Upper lobe of left lung (tissue), 4 donors: ENCODE data around the gene FAM83F.

Source experiments
- CTCF ChIP-seq, 6 experiments: fragments of 450-650 bp in 4 of 6; fragments of 200-600 bp in 2 of 6; sonication (generic) in 2 of 6; IDR thresholded peaks; one replicate each; pipeline ENCODE4 v1.5.1; 2016 to 2019; ENCODE audit warnings: antibody characterized with exemption in 6 of 6
- EP300 ChIP-seq, 4 donors: sonication (generic); formaldehyde crosslinking; IDR thresholded peaks; one replicate each; pipeline ENCODE4 v1.5.1; 2017; ENCODE audit warnings: antibody characterized with exemption in 4 of 4, control low read depth in 2 of 4
- POLR2AphosphoS5 ChIP-seq, 2 donors: sonication (generic); formaldehyde crosslinking; IDR thresholded peaks; one replicate each; pipeline ENCODE4 v1.5.1; 2017; ENCODE audit warnings: antibody characterized with exemption in 2 of 2

DNA sequence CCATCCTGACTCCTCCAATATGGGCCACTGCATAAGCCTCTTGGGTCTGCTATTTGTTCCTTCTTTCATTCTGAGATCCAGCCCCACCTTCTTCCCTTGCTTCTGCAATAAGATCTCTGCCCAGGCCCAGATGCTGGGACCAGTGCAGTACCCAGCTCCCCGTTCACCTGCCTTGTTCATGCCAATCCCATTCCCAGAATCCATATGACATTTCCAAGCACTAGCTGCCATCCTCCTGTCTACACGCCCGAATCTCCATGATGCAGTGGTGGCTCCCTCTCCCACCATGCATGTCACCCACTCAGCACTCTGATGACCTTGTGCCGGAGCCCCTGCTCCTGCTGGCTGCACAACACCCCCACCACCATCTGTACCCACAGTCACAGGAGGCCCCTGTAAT, 11.4 kb upstream of the FAM83F start:
- TF ChIP-seq EP300 (IDR thresholded peaks at IDR 0.05), result no peak
- TF ChIP-seq POLR2AphosphoS5 (IDR thresholded peaks at IDR 0.05), result no peak
- no peak for TF ChIP-seq CTCF (IDR thresholded peaks at IDR 0.05)
